Kidney epithelial cell (primary cell): ENCODE results near the gene KIF5A. TPM values are rescaled to one million over a fixed set of nuclear protein-coding genes. Genes with fewer than 3 reads are reported as not detected.

Experiments used
- DNase-seq: peaks from one replicate; pipeline ENCODE4 v3.0.0-alpha.2; 2010; ENCODE audit warnings: low read depth
- H3K27me3 ChIP-seq: 2 replicates; pipeline ENCODE4 v1.6.0; 2011; ENCODE audit warnings: low read length; ENCODE audit not compliant: control insufficient read depth, insufficient read depth
- H3K36me3 ChIP-seq: 2 replicates; pipeline ENCODE4 v1.5.1; 2011; ENCODE audit warnings: low read length; ENCODE audit not compliant: control insufficient read depth, insufficient read depth
- H3K4me3 ChIP-seq: 2 replicates; pipeline ENCODE4 v1.5.1; 2011; ENCODE audit warnings: low read depth, mild to moderate bottlenecking, control low read depth, low read length
- total RNA-seq: library from RNA; depleted of rRNA; stranded (reverse); fragments of >200 nt; gene quantifications from 2 replicates; pipeline ENCODE4 v1.2.3, GENCODE V29; 2015
- TF ChIP-seq, protein P1 (sequence below): IDR thresholded peaks from 2 replicates; pipeline ENCODE4 v1.5.1; 2011; ENCODE audit warnings: mild to moderate bottlenecking, moderate library complexity, low read length, control low read depth, inconsistent platforms; ENCODE audit not compliant: insufficient read depth, poor library complexity, severe bottlenecking

Gene KIF5A
- total RNA-seq, 1 donor from 2014 or later = 1.9 TPM

DNA sequence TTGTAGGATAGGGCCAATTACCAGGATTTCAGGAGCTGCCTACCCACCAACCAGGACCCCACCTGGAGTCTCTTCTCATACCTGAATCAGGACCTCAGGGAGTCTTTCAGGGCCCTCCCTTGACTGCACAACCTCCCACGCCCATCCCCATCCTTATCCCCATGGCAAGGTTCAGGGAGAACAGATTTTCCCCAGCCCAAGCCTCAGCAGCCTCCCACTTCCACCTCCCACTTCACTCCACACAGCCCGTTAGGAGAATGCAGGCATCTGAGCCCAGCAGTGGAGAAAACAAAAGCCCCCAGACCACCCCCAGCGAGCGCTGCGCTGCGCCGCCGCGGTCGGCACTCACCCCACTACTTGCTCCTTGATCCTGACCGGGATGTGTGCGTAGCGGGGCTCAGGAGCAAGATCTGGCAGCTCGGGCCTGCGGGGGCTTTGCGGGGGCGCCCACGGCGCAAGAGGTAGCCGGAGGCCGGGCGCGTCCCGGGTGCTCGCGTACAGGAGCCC is 81.8 kb downstream of the KIF5A start:
- no peak for DNase-seq
- H3K4me3 ChIP-seq = no peak overlapping the region
- H3K36me3 ChIP-seq = no peaks in the 10 kb centered on the region
- TF ChIP-seq, protein P1, sequence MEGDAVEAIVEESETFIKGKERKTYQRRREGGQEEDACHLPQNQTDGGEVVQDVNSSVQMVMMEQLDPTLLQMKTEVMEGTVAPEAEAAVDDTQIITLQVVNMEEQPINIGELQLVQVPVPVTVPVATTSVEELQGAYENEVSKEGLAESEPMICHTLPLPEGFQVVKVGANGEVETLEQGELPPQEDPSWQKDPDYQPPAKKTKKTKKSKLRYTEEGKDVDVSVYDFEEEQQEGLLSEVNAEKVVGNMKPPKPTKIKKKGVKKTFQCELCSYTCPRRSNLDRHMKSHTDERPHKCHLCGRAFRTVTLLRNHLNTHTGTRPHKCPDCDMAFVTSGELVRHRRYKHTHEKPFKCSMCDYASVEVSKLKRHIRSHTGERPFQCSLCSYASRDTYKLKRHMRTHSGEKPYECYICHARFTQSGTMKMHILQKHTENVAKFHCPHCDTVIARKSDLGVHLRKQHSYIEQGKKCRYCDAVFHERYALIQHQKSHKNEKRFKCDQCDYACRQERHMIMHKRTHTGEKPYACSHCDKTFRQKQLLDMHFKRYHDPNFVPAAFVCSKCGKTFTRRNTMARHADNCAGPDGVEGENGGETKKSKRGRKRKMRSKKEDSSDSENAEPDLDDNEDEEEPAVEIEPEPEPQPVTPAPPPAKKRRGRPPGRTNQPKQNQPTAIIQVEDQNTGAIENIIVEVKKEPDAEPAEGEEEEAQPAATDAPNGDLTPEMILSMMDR = no peak
- peaks cover 63% of the 10 kb centered on the region for H3K27me3 ChIP-seq

DNA sequence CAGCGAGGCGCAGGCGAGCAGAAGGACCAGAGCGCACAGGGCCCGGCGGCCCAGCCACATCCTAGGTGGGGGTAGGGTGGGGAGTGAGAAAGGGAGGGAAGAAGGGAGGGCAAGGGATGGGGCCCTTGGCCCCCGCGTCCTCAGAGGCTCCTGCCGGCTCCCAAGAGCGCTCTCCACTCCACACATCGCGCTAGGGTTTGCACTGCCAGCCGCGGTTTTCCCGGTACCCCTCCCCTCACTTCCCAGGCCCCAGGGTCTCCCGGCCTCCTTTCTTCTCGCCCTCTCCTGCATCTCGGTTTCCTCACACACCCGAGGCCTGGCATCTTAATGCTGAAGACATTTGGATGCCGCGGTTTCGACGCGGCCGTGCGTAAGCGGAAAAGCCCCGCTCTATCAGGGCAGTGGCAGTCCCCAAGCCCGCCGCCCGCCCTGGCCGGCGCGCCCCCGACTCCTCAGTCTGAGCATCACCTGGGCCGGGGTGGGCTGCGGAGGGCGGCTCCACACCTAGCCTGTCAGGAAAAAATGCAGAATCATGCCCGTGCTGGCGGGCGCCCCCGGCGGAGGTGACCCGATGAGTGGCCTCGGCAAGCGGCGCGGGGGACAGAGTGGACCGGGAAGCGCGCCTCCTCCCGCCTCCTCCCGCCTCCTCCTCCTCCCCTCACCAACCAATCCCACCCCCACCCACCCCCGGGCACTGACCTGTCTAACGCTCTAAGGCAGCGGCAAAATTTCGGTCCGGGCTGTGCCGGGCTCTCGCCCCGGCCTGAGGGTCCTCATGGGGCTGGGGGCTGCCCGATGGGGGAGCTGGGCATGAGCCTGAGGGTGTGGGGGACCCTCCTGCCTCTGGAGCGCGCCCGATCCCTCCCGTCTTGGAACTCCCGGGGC is 82.5 kb downstream of the KIF5A start:
- H3K36me3 ChIP-seq = no peaks in the 10 kb centered on the region
- peaks cover 56% of the 10 kb centered on the region for H3K27me3 ChIP-seq
- TF ChIP-seq, protein P1 = no peak
- no peak for DNase-seq
- H3K4me3 ChIP-seq = peak overlapping the region; percentile 39

DNA sequence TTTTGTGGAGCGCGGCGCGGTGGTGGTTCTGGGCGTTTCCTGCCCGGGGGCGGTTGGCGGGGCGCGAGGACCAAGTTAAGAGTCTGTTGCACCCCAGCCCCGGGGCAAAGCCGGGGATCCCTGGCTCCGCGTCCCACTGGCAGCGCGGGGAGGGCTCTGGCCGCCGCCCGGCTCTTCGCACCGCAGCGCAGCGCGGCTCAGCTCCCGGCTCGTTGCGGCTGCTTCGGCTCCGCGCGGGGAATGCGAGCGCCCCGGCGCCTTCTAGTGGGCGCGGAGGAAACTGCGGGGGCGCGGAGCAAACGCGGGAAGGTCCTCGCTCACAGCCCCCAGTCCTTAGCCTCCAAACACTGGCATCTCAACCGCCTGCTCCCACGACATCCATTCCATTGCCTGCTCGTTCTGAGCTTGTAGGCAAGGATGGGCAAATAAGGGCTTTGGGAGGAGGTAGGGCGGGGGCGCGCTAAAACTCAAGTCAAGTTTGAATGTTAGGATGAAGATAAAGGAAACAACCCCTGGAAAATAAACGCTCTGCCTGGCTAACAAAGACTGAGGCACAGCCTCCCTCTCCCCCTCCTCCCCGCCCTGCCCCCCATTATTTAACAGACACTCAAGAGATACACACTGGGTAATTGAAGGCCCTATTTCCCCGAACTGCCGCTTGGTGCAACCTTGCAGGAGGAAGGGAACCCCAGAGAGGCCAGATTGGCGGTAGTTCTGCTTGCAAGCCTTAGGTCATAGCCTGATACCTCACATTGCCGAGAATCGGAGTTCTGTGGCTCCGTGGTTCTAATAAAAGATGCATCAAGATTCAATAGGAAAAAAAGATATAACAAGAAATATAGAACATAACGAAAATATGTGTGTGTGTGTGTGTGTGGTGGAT is 83.4 kb downstream of the KIF5A start, which contains the start of gene B4GALNT1:
TSS of gene B4GALNT1 (minus strand) at position 244 of the 883 bp plus-strand sequence. CDS start 1,069 bp downstream, outside the sequence.
- Histone ChIP-seq H3K4me3 (peak within 1 kb of the TSS; percentile 39), H3K27me3 (peaks cover 49% of the 10 kb centered on the region), H3K36me3 (no peaks in the 10 kb centered on the region)
- TF ChIP-seq, protein P1 = peak; percentile 76
- no peak for DNase-seq

Other genes with a start within 250 kb of the KIF5A start
- 17.9 and 18.5 TPM in 2 replicates for gene R3HDM2, start 119.0 kb upstream of the KIF5A start, total RNA-seq
- gene INHBC, start 115.3 kb upstream of the KIF5A start, total RNA-seq = not detected in 2 replicates
- 4.4 and 8.7 TPM in 2 replicates for gene INHBE, start 94.7 kb upstream of the KIF5A start, total RNA-seq
- gene GLI1, start 90.3 kb upstream of the KIF5A start, total RNA-seq = 1.6 TPM in 2 replicates
- 1.1 and 2.9 TPM in 2 replicates for gene ARHGAP9, start 70.2 kb upstream of the KIF5A start, total RNA-seq
- 260 and 268 TPM in 2 replicates for gene MARS1, start 62.0 kb upstream of the KIF5A start, total RNA-seq
- 95.7 and 107 TPM in 2 replicates for gene DDIT3, start 29.5 kb upstream of the KIF5A start, total RNA-seq
- 10.0 and 11.6 TPM in 2 replicates for gene MBD6, start 27.2 kb upstream of the KIF5A start, total RNA-seq
- gene DCTN2, start 2.9 kb upstream of the KIF5A start, total RNA-seq = 154 and 191 TPM in 2 replicates
- 96.0 and 105 TPM in 2 replicates for gene PIP4K2C, start 41.1 kb downstream of the KIF5A start, total RNA-seq
- 27.3 and 34.1 TPM in 2 replicates for gene DTX3, start 54.8 kb downstream of the KIF5A start, total RNA-seq
- 2.3 and 2.4 TPM in 2 replicates for gene ARHGEF25, start 61.4 kb downstream of the KIF5A start, total RNA-seq
- gene B4GALNT1, start 83.2 kb downstream of the KIF5A start, total RNA-seq = 0.48 and 2.2 TPM in 2 replicates
- 268 and 310 TPM in 2 replicates for gene OS9, start 144.1 kb downstream of the KIF5A start, total RNA-seq
- under 0.01 TPM in 1 of 2 replicates, not detected in the other for gene AGAP2, start 188.7 kb downstream of the KIF5A start, total RNA-seq
- 39.6 and 77.1 TPM in 2 replicates for gene TSPAN31, start 195.0 kb downstream of the KIF5A start, total RNA-seq
- 257 and 298 TPM in 2 replicates for gene CDK4, start 202.3 kb downstream of the KIF5A start, total RNA-seq
- gene MARCHF9, start 205.1 kb downstream of the KIF5A start, total RNA-seq = 15.1 and 16.7 TPM in 2 replicates
- gene CYP27B1, start 217.0 kb downstream of the KIF5A start, total RNA-seq = 4.3 and 5.2 TPM in 2 replicates
- gene METTL1, start 222.1 kb downstream of the KIF5A start, total RNA-seq = 20.3 and 22.4 TPM in 2 replicates
- gene EEF1AKMT3, start 222.6 kb downstream of the KIF5A start, total RNA-seq = 7.3 and 11.3 TPM in 2 replicates
- gene TSFM, start 232.7 kb downstream of the KIF5A start, total RNA-seq = 21.5 and 31.5 TPM in 2 replicates